Esophagus squamous epithelium (tissue), 5 donors: ENCODE measurements around the gene FKBP1B. TPM values are rescaled to one million over a fixed set of nuclear protein-coding genes. Genes with fewer than 3 reads are reported as not detected.

Source experiments
- DNase-seq: peaks from one replicate; lab custom pipeline; 2025; lab: John Stamatoyannopoulos, UW
- H3K27ac ChIP-seq, 4 donors: fragments of 200-600 bp; sonication (generic); one replicate each; pipeline ENCODE4 v1.5.1; 2016 to 2019; ENCODE audit warnings: mild to moderate bottlenecking in 1 of 4
- H3K27me3 ChIP-seq, 4 donors: fragments of 200-600 bp; sonication (generic); 1 replicate in 3 of 4; 2 replicates in 1 of 4; pipeline versions ENCODE4 v1.5.1 to v1.6.0; 2017 to 2021; ENCODE audit warnings: antibody characterized with exemption in 1 of 4
- H3K36me3 ChIP-seq, 3 donors: fragments of 200-600 bp; sonication (generic); one replicate each; pipeline ENCODE4 v1.5.1; 2016 to 2019
- H3K4me1 ChIP-seq, 3 donors: fragments of 200-600 bp; sonication (generic); one replicate each; pipeline ENCODE4 v1.5.1; 2017 to 2019
- H3K4me3 ChIP-seq, 4 donors: fragments of 200-600 bp; sonication (generic); 1 replicate in 3 of 4; 2 replicates in 1 of 4; pipeline ENCODE4 v1.5.1; 2016 to 2019; ENCODE audit warnings: mild to moderate bottlenecking in 2 of 4, moderate library complexity in 1 of 4
- H3K9me3 ChIP-seq, 3 donors: fragments of 200-600 bp; sonication (generic); one replicate each; pipeline ENCODE4 v1.5.1; 2016 to 2019
- POLR2A ChIP-seq, 4 donors: fragments of 450-650 bp; IDR thresholded peaks; one replicate each; pipeline ENCODE4 v1.6.1; 2017; ENCODE audit warnings: antibody characterized with exemption in 4 of 4, mild to moderate bottlenecking in 4 of 4, moderate library complexity in 3 of 4
- WGBS, 2 donors: methylation state at CpG; one replicate each; pipeline ENCODE4 v1.1.5; 2018; 5-methylcytosine and 5-hydroxymethylcytosine counted together
- intact Hi-C: fragments of 100-400 bp; cut with DNase I; formaldehyde crosslinking; loops from one replicate; pipeline ENCODE4 v1.15.0; 2022
- total RNA-seq, 4 donors: library from RNA; depleted of rRNA; stranded (reverse); fragments of >200 nt; gene quantifications; one replicate each; pipeline ENCODE4 v1.1.0, GENCODE V29; 2016
- TF ChIP-seq, protein P1 (sequence below), 6 experiments: fragments of 450-650 bp in 4 of 6; fragments of 200-600 bp in 2 of 6; sonication (generic) in 2 of 6; IDR thresholded peaks; one replicate each; pipeline ENCODE4 v1.5.1; 2016 to 2019; ENCODE audit warnings: antibody characterized with exemption in 6 of 6, mild to moderate bottlenecking in 4 of 6, moderate library complexity in 4 of 6
- donor health status: DM: yes; HTN: yes; CAD: no.

The FKBP1B gene
- total RNA-seq, 4 donors from 2014 or later: 4.5 to 12.1 (median 8.3) TPM

DNA sequence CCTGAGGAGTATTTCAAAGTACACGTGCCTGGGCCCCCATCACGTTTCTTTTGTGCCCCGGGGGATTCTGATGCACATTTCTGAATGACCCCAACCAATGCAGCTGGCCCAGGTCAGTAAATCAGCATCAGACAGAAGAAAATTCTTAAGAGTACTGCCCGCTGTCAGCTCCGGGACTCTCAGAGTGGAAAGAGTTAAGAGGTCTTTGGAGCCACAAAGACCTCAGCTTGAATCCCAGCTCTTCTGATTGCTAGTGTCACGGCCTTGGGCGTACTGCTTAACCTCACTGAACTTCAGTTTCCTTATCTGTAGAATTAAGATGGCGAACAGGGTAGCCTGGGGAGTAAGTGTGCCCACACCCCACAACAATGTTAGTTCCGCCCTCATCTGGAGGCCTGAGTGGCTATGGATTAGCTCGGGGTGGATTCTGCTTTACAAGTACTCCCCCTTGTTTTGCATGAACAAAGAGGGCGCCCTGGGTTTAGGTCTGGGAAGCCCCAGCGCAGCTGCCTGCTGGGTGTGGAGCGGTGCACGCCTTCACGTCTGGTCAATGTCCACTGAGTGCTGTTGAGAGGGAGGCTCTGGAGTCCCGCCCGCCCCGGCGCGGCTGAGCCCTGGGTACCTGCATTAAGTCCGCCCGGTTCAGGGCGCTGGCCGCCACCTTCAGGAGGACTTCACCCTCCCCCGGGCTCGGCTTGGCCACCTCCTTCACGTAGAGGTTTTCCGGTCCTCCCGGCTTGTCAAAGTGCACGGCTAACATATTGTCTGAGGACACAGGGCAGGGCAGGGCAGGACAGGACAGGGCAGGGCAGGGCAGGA lies 34.2 kb downstream of the FKBP1B start:
- WGBS, 2 donors: 24 to 27% methylated on average over 9 to 10 of the region's 30 CpGs
- peaks cover 10 to 44% (median 20%) of the 10 kb centered on the region in 3 donors for H3K4me1 ChIP-seq
- peak in 2 of 4 donors; percentile 18 to 36 for TF ChIP-seq POLR2A (IDR thresholded peaks at IDR 0.05)
- TF ChIP-seq, protein P1, sequence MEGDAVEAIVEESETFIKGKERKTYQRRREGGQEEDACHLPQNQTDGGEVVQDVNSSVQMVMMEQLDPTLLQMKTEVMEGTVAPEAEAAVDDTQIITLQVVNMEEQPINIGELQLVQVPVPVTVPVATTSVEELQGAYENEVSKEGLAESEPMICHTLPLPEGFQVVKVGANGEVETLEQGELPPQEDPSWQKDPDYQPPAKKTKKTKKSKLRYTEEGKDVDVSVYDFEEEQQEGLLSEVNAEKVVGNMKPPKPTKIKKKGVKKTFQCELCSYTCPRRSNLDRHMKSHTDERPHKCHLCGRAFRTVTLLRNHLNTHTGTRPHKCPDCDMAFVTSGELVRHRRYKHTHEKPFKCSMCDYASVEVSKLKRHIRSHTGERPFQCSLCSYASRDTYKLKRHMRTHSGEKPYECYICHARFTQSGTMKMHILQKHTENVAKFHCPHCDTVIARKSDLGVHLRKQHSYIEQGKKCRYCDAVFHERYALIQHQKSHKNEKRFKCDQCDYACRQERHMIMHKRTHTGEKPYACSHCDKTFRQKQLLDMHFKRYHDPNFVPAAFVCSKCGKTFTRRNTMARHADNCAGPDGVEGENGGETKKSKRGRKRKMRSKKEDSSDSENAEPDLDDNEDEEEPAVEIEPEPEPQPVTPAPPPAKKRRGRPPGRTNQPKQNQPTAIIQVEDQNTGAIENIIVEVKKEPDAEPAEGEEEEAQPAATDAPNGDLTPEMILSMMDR (IDR thresholded peaks at IDR 0.05): no peak

DNA sequence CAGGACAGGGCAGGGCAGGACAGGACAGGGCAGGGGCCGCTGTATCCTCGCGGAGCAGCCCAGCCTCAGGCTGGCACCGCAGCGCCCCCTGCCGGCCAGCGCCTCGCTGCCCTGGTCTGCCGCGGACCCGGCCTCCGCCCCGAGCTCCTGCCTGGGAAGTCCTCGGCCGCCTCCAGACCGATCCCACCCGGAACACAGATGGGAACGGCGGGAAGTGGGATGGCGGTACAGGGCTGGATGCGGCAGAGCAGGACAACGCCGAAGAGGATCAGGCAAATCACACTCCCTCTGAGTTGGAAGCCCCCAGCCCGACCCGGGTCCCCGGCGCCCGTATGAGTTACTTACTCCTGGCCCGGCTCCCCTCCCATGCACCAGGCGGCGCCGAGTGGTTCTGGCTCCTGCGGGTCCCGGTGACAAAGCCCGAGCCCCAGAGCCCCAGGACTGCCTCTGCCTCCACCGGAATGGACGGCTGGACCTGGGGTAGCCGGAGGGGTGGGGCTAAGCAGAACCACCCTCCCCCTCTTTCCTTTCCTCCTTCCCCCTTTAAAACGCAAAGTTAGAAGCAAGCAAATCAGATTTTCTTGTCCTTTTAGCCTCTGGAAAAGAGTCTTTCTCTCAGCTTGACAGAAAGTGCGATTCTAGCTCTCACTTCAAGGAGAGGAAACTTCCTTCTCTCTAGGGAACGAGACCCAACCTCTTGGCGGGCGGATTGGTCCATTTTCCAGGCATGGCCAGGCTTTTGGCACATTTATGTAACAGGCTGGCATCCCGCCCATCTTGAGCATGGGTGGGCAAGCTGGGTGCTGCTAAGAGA lies 35.1 kb downstream of the FKBP1B start, which contains the start of gene TP53I3:
Gene TP53I3 (minus strand): TSS at position 449 of the 814 bp plus-strand sequence. CDS start 508 bp downstream, outside the sequence.
- Histone ChIP-seq H3K27me3 (no peaks in the 10 kb centered on the region), H3K27ac (peak within 1 kb of the TSS; percentile 90 to 97 (median 95)), H3K9me3 (no peaks in the 10 kb centered on the region), H3K4me1 (peaks cover 10 to 42% (median 20%) of the 10 kb centered on the region in 3 donors), H3K36me3 (peaks cover 0 to 36% (median 7%) of the 10 kb centered on the region in 3 donors), H3K4me3 (peak within 1 kb of the TSS; percentile 52 to 78 (median 68))
- intact Hi-C loops: no loop called here
- DNase-seq: peak; percentile 57
- 2 to 3% methylated on average over 9 to 16 of the region's 44 CpGs for WGBS, 2 donors
- TF ChIP-seq POLR2A (IDR thresholded peaks at IDR 0.05): peak in 2 of 4 donors; percentile 45 to 64
- TF ChIP-seq, protein P1 (IDR thresholded peaks at IDR 0.05): peak; percentile 94 to 100 (median 98)

More for the DNA sequence above, 34.2 kb downstream of the FKBP1B start:
- intact Hi-C loops: no loop called here
- H3K36me3 ChIP-seq: peaks cover 0 to 44% (median 7%) of the 10 kb centered on the region in 3 donors
- H3K27ac ChIP-seq: peak overlapping the region; percentile 90 to 97 (median 95)
- no peaks in the 10 kb centered on the region for H3K27me3 ChIP-seq
- DNase-seq: peak; percentile 57
- H3K4me3 ChIP-seq: peak overlapping the region; percentile 52 to 78 (median 68)
- no peaks in the 10 kb centered on the region for H3K9me3 ChIP-seq

GRCh38 chr2:24085200-24085489 lies 35.6 kb downstream of the FKBP1B start:
- intact Hi-C loops: no loop called here
- TF ChIP-seq, protein P1 (IDR thresholded peaks at IDR 0.05): no peak
- no peak for TF ChIP-seq POLR2A (IDR thresholded peaks at IDR 0.05)
- Histone ChIP-seq H3K27me3 (no peaks in the 10 kb centered on the region), H3K9me3 (no peaks in the 10 kb centered on the region), H3K4me1 (peaks cover 10 to 42% (median 20%) of the 10 kb centered on the region in 3 donors), H3K27ac (peak overlapping the region; percentile 90 to 97 (median 95)), H3K4me3 (peak overlapping the region; percentile 52 to 78 (median 68)), H3K36me3 (peaks cover 0 to 30% (median 7%) of the 10 kb centered on the region in 3 donors)
- DNase-seq: no peak
- 34 to 39% methylated on average over 11 of the region's 11 CpGs for WGBS, 2 donors

GRCh38 chr2:24086241-24086640 lies 36.7 kb downstream of the FKBP1B start:
- no peak for DNase-seq
- H3K36me3 ChIP-seq: peaks cover 0 to 19% (median 0%) of the 10 kb centered on the region in 3 donors
- intact Hi-C loops: no loop called here
- 64 to 76% methylated on average over 1 of the region's 1 CpG for WGBS, 2 donors
- H3K27ac ChIP-seq: no peak overlapping the region
- no peak overlapping the region for H3K4me3 ChIP-seq
- no peaks in the 10 kb centered on the region for H3K27me3 ChIP-seq
- H3K9me3 ChIP-seq: no peaks in the 10 kb centered on the region
- H3K4me1 ChIP-seq: peaks cover 10 to 38% (median 20%) of the 10 kb centered on the region in 3 donors
- TF ChIP-seq POLR2A (IDR thresholded peaks at IDR 0.05): no peak
- TF ChIP-seq, protein P1 (IDR thresholded peaks at IDR 0.05): no peak
